Measurements from ENCODE around the gene SS18L1.

SS18L1 gene

DNA sequence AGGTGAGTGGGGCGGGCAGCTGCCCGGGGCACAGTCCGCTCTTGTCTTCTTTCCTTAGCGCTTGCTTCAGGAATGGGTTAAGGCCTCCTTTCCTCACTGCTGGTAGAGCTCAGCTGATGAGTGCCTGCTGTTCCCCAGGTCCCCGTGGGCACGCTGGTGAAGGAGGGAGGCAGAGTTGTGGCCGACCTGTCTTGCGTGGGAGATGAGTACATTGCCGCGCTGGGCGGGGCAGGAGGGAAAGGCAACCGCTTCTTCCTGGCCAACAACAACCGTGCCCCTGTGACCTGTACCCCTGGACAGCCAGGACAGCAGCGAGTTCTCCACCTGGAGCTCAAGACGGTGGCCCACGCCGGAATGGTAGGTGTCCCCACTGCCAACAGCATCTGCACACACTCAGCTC, 54.9 kb downstream of the SS18L1 start:
- DNase-seq, result no peak

- DNase-seq, result no peak
Observed at GRCh38 chr20:62198931-62199330, 55.4 kb downstream of the SS18L1 start.

GRCh38 chr20:62200491-62201172, 57.1 kb downstream of the SS18L1 start:
- no peak for DNase-seq

GRCh38 chr20:62201173-62202082, 57.9 kb downstream of the SS18L1 start:
- peak; percentile 74 to 90 (median 90) for DNase-seq

GRCh38 chr20:62202083-62202395, 58.5 kb downstream of the SS18L1 start:
- DNase-seq, result peak in 1 of 3 experiments; percentile 53

- peak in 2 of 3 experiments; percentile 38 to 41 for DNase-seq
Observed at GRCh38 chr20:62202676-62203377, 59.3 kb downstream of the SS18L1 start.

- peak; percentile 32 to 54 (median 53) for DNase-seq
Observed at GRCh38 chr20:62203378-62204030, 59.9 kb downstream of the SS18L1 start.

GRCh38 chr20:62205618-62206387, 62.2 kb downstream of the SS18L1 start:
- no peak for DNase-seq

GRCh38 chr20:62206388-62206775, 62.8 kb downstream of the SS18L1 start:
- no peak for DNase-seq

DNA sequence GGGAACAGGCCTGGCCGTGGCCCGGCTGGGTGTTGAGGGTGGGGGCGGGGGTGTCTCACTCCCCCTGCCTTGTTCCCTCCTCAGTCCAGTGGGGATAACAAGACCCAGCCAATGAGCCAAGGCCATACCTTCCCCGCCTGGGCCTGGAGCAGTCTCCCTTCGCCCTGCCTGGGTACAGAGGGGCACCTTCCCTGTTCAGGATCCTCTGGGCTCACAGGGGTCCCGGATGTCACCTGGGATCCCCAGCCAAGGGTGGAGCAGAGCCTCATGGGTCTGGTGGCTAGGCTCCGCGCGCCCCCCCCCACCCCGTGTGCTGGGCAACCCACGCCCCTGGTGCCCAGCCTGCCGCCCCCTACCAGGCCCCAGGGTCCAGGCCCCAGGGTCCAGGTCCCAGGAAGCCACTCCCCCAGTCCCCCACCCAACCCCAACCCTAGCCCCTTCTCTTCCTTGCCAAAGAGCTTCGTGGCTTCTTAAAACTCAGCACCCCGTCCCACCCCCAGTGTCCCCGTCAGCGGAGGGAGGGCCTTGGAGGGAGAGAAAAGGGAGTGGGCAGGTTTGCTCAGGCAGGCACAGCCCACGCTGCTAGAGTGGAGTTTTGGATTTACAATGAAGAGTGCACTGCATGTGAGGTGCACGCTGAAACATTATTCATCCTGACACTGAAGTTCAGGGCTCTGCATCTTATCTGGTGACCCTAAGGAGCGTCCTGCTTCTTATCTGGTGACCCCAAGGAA, 64.7 kb downstream of the SS18L1 start:
- no peak for DNase-seq

GRCh38 chr20:62208795-62209755, 65.5 kb downstream of the SS18L1 start:
- DNase-seq, result no peak

DNA sequence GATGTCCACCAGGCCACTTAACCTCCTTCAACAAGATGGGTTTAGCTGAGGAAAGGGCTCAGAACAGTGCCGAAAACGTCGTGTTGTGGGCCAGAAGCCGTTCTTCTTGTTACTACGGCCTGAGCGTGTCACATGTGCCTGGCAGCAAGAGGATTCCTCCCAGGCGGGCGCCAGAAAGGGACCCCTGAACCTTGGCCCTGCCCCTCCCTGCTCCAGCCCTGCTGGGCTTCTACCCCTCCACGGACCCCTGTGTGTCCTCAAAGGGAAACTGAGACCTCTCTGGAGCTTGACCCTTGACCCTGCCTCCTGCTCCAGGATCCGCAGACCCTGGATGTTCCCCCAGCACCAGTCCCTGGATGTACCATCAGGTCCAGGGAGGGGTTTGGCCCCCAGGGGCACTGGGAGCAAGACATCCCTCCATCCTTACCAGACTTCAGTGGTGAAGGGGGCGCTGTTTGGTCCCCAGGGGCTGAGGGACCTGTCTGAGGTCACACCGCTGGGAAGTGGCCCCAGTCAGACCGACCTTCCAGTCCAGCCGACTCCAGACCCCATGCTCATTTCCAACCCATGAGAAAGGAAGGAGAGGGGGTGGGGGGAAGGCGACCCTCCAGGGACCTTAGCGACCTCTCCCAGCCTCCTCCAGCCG, 66.4 kb downstream of the SS18L1 start:
- peak in 1 of 3 experiments; percentile 54 for DNase-seq

- peak in 2 of 3 experiments; percentile 94 to 98 for DNase-seq
Observed at GRCh38 chr20:62210496-62210855, 66.9 kb downstream of the SS18L1 start.

- DNase-seq, result no peak
Observed at GRCh38 chr20:62211216-62211615, 67.6 kb downstream of the SS18L1 start.

DNA sequence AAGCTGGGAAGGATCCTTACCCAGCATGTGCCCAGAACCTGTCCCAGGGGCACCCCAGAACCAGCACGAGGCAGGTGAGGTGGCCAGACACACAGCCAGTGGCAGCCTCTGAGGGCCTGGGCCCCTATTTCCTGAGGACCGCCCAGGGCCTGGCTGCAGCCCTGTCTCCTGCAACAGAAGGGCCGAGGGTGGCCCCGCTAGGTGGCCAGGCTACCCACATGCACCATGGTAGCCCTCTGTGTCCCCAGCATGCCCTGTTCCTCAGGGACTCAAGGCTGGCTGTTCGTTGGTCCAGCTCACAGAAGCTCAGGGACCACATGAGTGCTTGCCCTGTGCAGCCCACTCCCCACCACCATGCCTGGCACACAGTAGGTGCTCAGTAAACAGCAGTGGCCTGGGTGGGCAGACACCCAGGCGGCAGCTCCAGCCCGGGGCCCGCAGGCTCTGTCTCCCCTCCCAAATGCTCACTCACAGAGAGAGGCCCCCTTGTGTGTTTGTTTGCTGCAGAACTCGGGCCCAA, 68.3 kb downstream of the SS18L1 start:
- DNase-seq, result no peak

DNA sequence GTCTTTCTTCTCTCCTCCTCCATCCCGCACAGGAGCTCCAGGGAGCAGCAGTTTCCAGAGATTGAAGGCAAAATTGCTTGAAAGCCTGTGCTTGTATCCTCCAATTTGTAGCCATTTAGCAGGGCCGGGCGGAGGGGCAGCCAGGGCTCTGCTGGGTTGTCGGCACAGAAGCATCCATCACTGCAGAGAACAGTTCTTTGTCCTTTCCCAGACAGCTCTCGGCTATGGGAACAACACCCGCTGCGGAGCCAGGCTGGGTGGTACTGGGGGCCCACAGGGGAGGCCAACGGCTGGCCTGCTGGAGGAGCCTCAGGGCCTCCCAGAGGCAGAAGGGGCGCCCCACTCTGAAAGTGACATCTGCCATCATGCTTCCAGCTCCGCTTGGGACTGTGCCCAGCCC, 68.7 kb downstream of the SS18L1 start:
- no peak for DNase-seq

DNA sequence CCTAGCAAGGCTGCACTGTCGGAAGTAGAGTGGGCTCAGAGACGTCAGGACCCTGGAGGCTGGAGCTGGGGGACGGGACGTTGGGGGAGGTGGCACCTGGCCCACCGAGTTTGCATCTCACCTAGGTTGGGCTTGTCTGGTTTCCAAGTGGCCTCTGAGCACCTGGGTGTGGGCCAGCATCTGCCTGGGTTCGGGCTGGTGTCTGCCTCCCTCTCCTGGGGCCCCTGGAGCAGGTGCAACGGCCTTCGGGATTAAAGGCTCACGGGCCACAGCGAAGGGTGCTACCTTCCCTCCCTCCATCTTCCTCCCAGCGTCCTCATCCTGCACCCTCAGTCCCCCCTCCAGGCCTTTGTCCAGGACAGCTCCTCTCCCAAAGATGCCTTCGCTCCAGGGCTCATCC, 70.5 kb downstream of the SS18L1 start:
- DNase-seq, result peak in 1 of 3 experiments; percentile 29

DNA sequence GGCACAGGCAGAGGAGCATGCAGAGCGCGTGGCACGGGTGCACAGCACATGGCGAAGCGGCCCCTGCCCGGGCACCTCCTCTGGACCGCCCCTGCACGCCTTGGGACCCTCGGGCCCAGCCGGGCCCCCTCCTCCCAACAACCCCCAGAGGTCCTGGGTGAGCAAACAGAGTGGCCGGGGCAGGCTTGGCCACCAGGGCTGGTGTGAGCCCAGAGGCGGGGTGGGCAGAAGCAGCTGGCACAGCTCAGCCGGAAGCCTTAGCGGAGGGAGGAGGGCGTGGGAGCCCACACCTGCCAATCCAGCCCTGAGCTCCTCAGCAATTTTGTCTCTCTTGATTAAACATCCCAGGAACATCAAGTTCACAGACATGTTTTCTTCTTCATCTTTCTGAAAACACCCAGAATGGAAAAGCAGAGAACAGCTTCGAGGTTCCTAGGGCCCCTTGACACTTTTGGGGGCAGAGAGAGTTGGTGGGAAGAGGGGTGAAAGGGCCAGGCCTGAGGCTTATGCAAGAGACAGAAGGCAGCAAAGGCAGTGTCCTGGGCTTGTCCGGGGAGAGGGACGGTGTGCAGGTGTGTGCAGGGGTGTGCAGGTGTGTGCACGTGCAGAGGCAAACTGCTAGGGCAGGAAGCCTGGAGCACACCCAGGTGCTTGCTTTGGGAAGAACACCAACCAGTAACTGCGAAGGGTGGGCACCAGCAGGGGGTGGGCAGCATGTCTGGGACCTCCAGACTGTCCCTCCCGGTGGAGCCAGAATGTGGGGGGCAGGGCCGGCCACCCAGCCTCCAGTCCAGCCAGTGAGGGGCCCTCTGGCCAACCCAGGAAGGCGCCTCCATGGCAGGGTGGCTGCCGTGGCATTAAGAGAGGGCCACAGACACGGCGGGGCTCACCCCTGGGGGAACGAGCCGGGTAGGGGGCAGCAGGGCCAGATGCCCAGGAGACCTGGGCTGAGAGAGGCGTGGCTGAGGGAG, 71.7 kb downstream of the SS18L1 start:
- DNase-seq, result peak in 2 of 3 experiments; percentile 36 to 59

Measured in NCI-H1417 (cell line).